Uterus (tissue), 2 donors: Measurements from ENCODE around the gene ZNF497.

Experiments
- POLR2A ChIP-seq, 2 donors: fragments of 450-650 bp; IDR thresholded peaks; one replicate each; pipeline ENCODE4 v1.6.1; 2016; ENCODE audit warnings: antibody characterized with exemption in 2 of 2, mild to moderate bottlenecking in 1 of 2, moderate library complexity in 1 of 2
- TF ChIP-seq, protein P1 (sequence below), 4 experiments: fragments of 200-600 bp in 2 of 4; fragments of 450-650 bp in 2 of 4; sonication (generic) in 2 of 4; IDR thresholded peaks; one replicate each; pipeline ENCODE4 v1.5.1; 2016 to 2019; ENCODE audit warnings: antibody characterized with exemption in 4 of 4, mild to moderate bottlenecking in 2 of 4, moderate library complexity in 1 of 4

DNA sequence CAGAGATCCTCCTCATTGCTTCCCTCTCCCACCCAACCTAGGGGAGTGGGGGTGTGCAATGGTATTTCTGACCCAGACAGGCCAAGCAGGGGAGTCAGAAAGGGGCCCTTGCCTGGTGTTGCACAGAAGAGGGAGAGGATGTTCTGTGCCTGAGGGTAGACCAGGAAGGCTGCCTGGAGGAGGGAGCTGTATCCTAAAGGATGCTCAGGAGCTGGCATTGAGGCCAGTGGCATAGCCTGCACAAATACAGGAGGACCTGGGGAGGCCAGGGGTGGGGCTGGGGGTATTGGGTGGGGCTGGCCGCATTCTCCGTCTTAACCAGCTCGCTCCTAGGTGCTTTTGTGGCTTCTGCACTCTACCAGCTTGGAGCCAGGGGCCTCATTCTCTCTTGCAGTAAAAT is 37.4 kb upstream of the ZNF497 start:
- TF ChIP-seq, protein P1, sequence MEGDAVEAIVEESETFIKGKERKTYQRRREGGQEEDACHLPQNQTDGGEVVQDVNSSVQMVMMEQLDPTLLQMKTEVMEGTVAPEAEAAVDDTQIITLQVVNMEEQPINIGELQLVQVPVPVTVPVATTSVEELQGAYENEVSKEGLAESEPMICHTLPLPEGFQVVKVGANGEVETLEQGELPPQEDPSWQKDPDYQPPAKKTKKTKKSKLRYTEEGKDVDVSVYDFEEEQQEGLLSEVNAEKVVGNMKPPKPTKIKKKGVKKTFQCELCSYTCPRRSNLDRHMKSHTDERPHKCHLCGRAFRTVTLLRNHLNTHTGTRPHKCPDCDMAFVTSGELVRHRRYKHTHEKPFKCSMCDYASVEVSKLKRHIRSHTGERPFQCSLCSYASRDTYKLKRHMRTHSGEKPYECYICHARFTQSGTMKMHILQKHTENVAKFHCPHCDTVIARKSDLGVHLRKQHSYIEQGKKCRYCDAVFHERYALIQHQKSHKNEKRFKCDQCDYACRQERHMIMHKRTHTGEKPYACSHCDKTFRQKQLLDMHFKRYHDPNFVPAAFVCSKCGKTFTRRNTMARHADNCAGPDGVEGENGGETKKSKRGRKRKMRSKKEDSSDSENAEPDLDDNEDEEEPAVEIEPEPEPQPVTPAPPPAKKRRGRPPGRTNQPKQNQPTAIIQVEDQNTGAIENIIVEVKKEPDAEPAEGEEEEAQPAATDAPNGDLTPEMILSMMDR (IDR thresholded peaks at IDR 0.05) = no peak
- no peak for TF ChIP-seq POLR2A (IDR thresholded peaks at IDR 0.05)
